ENCODE results near the gene CHN1.

- TF ChIP-seq TEAD4 (IDR thresholded peaks at IDR 0.05; ENCODE audit: borderline replicate concordance, insufficient read depth) (no peak), FOXJ3 (CRISPR knock-in tag; IDR thresholded peaks at IDR 0.05) (no peak), FOSL2 (IDR thresholded peaks at IDR 0.05; ENCODE audit: borderline replicate concordance, low read depth) (no peak), CTCF (IDR thresholded peaks at IDR 0.05) (no peak), ELF1 (IDR thresholded peaks at IDR 0.05) (no peak), IRF3 (IDR thresholded peaks at IDR 0.05; ENCODE audit: low read depth, low read length) (no peak), USF1 (IDR thresholded peaks at IDR 0.05; ENCODE audit: borderline replicate concordance, low read depth) (no peak)
- TF ChIP-seq, protein P1, sequence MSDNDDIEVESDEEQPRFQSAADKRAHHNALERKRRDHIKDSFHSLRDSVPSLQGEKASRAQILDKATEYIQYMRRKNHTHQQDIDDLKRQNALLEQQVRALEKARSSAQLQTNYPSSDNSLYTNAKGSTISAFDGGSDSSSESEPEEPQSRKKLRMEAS (IDR thresholded peaks at IDR 0.05; ENCODE audit: low read depth) = no peak
- TF ChIP-seq, protein P2, sequence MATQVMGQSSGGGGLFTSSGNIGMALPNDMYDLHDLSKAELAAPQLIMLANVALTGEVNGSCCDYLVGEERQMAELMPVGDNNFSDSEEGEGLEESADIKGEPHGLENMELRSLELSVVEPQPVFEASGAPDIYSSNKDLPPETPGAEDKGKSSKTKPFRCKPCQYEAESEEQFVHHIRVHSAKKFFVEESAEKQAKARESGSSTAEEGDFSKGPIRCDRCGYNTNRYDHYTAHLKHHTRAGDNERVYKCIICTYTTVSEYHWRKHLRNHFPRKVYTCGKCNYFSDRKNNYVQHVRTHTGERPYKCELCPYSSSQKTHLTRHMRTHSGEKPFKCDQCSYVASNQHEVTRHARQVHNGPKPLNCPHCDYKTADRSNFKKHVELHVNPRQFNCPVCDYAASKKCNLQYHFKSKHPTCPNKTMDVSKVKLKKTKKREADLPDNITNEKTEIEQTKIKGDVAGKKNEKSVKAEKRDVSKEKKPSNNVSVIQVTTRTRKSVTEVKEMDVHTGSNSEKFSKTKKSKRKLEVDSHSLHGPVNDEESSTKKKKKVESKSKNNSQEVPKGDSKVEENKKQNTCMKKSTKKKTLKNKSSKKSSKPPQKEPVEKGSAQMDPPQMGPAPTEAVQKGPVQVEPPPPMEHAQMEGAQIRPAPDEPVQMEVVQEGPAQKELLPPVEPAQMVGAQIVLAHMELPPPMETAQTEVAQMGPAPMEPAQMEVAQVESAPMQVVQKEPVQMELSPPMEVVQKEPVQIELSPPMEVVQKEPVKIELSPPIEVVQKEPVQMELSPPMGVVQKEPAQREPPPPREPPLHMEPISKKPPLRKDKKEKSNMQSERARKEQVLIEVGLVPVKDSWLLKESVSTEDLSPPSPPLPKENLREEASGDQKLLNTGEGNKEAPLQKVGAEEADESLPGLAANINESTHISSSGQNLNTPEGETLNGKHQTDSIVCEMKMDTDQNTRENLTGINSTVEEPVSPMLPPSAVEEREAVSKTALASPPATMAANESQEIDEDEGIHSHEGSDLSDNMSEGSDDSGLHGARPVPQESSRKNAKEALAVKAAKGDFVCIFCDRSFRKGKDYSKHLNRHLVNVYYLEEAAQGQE (IDR thresholded peaks at IDR 0.05; ENCODE audit: low read depth, low read length) = no peak
Measured at GRCh38 chr2:174833737-174834136, 171.4 kb downstream of the CHN1 start.
